ENCODE measurements around the gene PF4V1. TPM values are rescaled to one million over a fixed set of nuclear protein-coding genes. Genes with fewer than 3 reads are reported as not detected.

The PF4V1 gene
- total RNA-seq, 1 donor from 2014 or later = not detected

DNA sequence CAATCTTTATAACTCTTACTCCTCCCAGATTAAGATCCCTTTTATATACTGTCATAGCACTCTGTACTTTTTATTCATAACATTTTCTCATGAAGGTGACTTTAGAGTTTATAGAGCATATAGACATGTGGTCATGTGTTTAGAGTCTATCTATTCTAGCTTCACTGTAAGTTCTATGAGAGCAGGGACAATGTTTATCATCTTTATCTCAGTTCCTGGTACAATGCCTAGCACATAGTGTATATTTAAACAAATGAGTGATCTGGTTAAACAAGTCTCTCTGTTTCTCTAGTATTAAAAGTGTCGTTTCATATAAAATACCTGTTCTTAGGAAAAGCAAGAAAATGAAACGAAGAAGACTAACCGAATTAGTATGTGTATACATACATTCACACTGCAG lies 13.4 kb upstream of the PF4V1 start:
- no peaks in the 10 kb centered on the region for H3K9me3 Mint-ChIP-seq
- peaks cover 51% of the 10 kb centered on the region for H3K27me3 Mint-ChIP-seq (ENCODE audit: low read depth)
- no peak overlapping the region for H3K4me3 Mint-ChIP-seq
- TF ChIP-seq, protein P1, sequence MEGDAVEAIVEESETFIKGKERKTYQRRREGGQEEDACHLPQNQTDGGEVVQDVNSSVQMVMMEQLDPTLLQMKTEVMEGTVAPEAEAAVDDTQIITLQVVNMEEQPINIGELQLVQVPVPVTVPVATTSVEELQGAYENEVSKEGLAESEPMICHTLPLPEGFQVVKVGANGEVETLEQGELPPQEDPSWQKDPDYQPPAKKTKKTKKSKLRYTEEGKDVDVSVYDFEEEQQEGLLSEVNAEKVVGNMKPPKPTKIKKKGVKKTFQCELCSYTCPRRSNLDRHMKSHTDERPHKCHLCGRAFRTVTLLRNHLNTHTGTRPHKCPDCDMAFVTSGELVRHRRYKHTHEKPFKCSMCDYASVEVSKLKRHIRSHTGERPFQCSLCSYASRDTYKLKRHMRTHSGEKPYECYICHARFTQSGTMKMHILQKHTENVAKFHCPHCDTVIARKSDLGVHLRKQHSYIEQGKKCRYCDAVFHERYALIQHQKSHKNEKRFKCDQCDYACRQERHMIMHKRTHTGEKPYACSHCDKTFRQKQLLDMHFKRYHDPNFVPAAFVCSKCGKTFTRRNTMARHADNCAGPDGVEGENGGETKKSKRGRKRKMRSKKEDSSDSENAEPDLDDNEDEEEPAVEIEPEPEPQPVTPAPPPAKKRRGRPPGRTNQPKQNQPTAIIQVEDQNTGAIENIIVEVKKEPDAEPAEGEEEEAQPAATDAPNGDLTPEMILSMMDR (IDR thresholded peaks at IDR 0.05; ENCODE audit: unreplicated experiment) = no peak
- H3K36me3 Mint-ChIP-seq = no peaks in the 10 kb centered on the region
- peaks cover 9% of the 10 kb centered on the region for H3K4me1 Mint-ChIP-seq
- H3K27ac Mint-ChIP-seq = no peak overlapping the region
- no peak for DNase-seq (ENCODE audit: low spot score in 2 of 2, unreplicated experiment in 2 of 2)

DNA sequence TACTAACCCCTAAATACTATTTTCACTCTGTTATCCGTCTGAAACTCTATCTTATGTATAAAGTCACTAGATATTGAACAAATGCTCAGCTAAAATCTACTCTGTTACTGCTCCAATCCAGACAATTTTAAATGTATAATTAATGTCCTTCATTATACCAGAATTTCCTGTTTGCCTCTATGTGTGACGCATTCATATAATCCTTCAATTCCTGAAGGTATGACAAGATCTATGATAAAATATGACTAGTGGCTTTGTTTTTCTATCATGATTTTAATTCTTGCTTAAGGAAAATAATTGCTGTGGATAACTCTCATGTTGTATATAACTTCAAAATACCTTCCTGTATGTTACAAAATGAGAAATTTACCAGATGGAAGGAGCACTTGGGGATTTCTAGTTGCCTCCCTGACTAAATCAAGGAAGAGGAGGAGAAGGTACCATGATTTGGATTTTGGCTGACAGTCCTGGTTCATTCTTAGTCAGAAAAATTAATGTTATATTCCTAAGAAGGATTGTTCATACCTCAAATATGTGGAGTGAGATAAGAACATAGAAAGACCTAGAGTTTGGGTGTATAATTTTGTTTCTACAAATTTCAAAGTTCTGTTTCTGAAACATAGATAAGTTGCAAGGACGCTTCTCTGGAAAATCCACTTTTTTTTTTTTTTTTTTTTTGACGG lies 11.7 kb upstream of the PF4V1 start:
- Mint-ChIP-seq H3K27ac (no peak overlapping the region), H3K9me3 (no peaks in the 10 kb centered on the region), H3K4me1 (peaks cover 6% of the 10 kb centered on the region), H3K27me3 (ENCODE audit: low read depth) (peaks cover 48% of the 10 kb centered on the region), H3K36me3 (no peaks in the 10 kb centered on the region), H3K4me3 (no peak overlapping the region)
- DNase-seq (ENCODE audit: low spot score in 2 of 2, unreplicated experiment in 2 of 2) = no peak
- TF ChIP-seq, protein P1 (IDR thresholded peaks at IDR 0.05; ENCODE audit: unreplicated experiment) = no peak

DNA sequence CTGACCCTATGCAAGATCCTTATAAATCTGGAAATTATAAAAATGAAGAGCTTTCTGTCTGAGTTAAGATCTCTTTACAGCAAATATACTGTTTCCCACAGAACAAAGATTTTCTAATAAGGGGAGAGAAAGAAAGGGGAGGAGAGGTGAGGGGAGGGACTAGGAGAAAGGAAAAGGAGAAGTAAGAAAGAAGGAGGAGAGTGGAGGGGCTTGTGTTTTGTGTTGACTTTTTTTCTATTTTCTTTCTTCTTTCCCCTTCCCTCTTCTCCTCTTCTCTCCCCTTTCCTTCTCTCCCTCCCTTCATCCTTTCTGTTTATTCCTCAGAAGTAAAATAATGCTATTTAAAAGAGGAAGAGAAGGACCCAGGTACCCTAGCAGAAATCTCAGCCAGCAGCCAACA lies 10.4 kb upstream of the PF4V1 start:
- TF ChIP-seq, protein P1 (IDR thresholded peaks at IDR 0.05; ENCODE audit: unreplicated experiment) = no peak
- Mint-ChIP-seq H3K9me3 (no peaks in the 10 kb centered on the region), H3K36me3 (no peaks in the 10 kb centered on the region), H3K4me3 (no peak overlapping the region), H3K27me3 (ENCODE audit: low read depth) (peaks cover 43% of the 10 kb centered on the region), H3K27ac (no peak overlapping the region), H3K4me1 (peaks cover 5% of the 10 kb centered on the region)
- DNase-seq (ENCODE audit: low spot score in 2 of 2, unreplicated experiment in 2 of 2) = no peak

DNA sequence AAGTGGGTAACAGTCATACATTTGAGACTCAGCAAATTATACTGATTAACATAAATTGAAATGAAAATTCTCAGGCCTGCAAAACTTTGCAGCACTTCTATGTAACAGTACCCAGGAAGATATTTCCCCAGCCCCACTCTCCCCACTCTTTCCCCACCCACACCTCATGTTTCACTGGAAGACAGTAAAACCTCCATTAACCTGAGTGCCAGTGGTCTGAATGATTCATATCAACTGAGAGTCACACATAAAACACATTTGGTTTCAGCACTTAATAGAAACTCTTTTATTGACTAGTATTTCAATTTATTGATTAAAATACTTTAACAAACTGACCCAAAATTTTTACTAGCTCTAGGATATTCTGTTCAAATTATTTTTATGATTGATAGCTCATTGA lies 9.7 kb upstream of the PF4V1 start:
- Mint-ChIP-seq H3K36me3 (no peaks in the 10 kb centered on the region), H3K9me3 (no peaks in the 10 kb centered on the region), H3K4me3 (no peak overlapping the region), H3K27me3 (ENCODE audit: low read depth) (peaks cover 42% of the 10 kb centered on the region), H3K27ac (no peak overlapping the region), H3K4me1 (peaks cover 5% of the 10 kb centered on the region)
- TF ChIP-seq, protein P1 (IDR thresholded peaks at IDR 0.05; ENCODE audit: unreplicated experiment) = no peak
- DNase-seq (ENCODE audit: low spot score in 2 of 2, unreplicated experiment in 2 of 2) = no peak

DNA sequence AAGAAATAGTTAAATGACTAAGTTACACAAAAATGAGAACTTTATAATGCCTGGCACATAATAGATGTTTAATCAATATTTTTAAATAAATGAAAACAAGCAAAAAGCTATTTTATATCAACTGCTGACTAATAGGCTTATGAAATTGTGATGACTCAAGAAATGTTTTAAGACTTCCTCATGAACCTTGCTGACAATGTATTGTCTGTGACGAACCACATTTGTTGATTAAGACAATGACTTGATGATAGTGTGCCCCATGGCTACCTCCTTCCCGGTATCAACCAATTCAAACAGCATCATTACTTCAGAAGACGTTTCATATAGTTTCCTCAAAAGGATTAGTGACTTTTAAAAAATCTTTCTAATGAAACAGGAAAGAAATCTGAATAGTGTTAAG lies 8.8 kb upstream of the PF4V1 start:
- Mint-ChIP-seq H3K4me1 (peaks cover 5% of the 10 kb centered on the region), H3K27me3 (ENCODE audit: low read depth) (peaks cover 36% of the 10 kb centered on the region), H3K9me3 (no peaks in the 10 kb centered on the region), H3K4me3 (no peak overlapping the region), H3K36me3 (no peaks in the 10 kb centered on the region), H3K27ac (no peak overlapping the region)
- TF ChIP-seq, protein P1 (IDR thresholded peaks at IDR 0.05; ENCODE audit: unreplicated experiment) = no peak
- no peak for DNase-seq (ENCODE audit: low spot score in 2 of 2, unreplicated experiment in 2 of 2)

All from mesothelial cell of epicardium (in vitro differentiated cells).